Measurements from ENCODE around the gene TBC1D5. TPM values are rescaled to one million over a fixed set of nuclear protein-coding genes. Genes with fewer than 3 reads are reported as not detected.

Gene TBC1D5
- total RNA-seq, 1 donor from 2014 or later: 48.1 TPM

GRCh38 chr3:17115186-17115585 is 627.2 kb downstream of the TBC1D5 start:
- Histone ChIP-seq H3K27ac (no peak overlapping the region), H3K36me3 (no peaks in the 10 kb centered on the region), H3K27me3 (no peaks in the 10 kb centered on the region), H3K4me1 (no peaks in the 10 kb centered on the region), H3K4me3 (no peak overlapping the region), H3K9me3 (no peaks in the 10 kb centered on the region)
- TF ChIP-seq CTCF (IDR thresholded peaks at IDR 0.05): no peak
- TF ChIP-seq POLR2AphosphoS5 (IDR thresholded peaks at IDR 0.05; ENCODE audit: insufficient read depth in 1 of 2, low read depth in 1 of 2): no peak
- no peak for TF ChIP-seq POLR2A (IDR thresholded peaks at IDR 0.05)
- no peak for DNase-seq (ENCODE audit: extremely low spot score in 2 of 2)
- intact Hi-C loops (cut with DNase I): no loop called here

GRCh38 chr3:17111586-17111985 is 630.8 kb downstream of the TBC1D5 start:
- TF ChIP-seq CTCF (IDR thresholded peaks at IDR 0.05): no peak
- no peak for TF ChIP-seq POLR2A (IDR thresholded peaks at IDR 0.05)
- TF ChIP-seq POLR2AphosphoS5 (IDR thresholded peaks at IDR 0.05; ENCODE audit: insufficient read depth in 1 of 2, low read depth in 1 of 2): no peak
- H3K4me3 ChIP-seq: no peak overlapping the region
- no peak for DNase-seq (ENCODE audit: extremely low spot score in 2 of 2)
- H3K36me3 ChIP-seq: no peaks in the 10 kb centered on the region
- H3K9me3 ChIP-seq: no peaks in the 10 kb centered on the region
- no peaks in the 10 kb centered on the region for H3K4me1 ChIP-seq
- intact Hi-C loops (cut with DNase I): no loop called here
- H3K27me3 ChIP-seq: no peaks in the 10 kb centered on the region
- no peak overlapping the region for H3K27ac ChIP-seq

- TF ChIP-seq CTCF (IDR thresholded peaks at IDR 0.05): no peak
- TF ChIP-seq POLR2A (IDR thresholded peaks at IDR 0.05): no peak
- no peak for TF ChIP-seq POLR2AphosphoS5 (IDR thresholded peaks at IDR 0.05; ENCODE audit: insufficient read depth in 1 of 2, low read depth in 1 of 2)
- intact Hi-C loops (cut with DNase I): no loop called here
- Histone ChIP-seq H3K4me3 (no peak overlapping the region), H3K9me3 (no peaks in the 10 kb centered on the region), H3K27me3 (no peaks in the 10 kb centered on the region), H3K4me1 (no peaks in the 10 kb centered on the region), H3K27ac (no peak overlapping the region), H3K36me3 (no peaks in the 10 kb centered on the region)
- DNase-seq (ENCODE audit: extremely low spot score in 2 of 2): no peak
Measured at GRCh38 chr3:17110660-17111396, 631.6 kb downstream of the TBC1D5 start.

Small RNA genes lying within 50 kb of the gene (small RNA-seq; reads per million reads assigned to genes)
- not detected for gene AC104451.1
- gene RNU7-10P: not detected

All from vagina (tissue), 2 donors.